ENCODE data around the gene CCDC18.
"Not testable (repeated sequence)": the region's sequence is repeated elsewhere in the genome, so short reads cannot be mapped to it uniquely, and the experiment has no call there.

CCDC18 gene

DNA sequence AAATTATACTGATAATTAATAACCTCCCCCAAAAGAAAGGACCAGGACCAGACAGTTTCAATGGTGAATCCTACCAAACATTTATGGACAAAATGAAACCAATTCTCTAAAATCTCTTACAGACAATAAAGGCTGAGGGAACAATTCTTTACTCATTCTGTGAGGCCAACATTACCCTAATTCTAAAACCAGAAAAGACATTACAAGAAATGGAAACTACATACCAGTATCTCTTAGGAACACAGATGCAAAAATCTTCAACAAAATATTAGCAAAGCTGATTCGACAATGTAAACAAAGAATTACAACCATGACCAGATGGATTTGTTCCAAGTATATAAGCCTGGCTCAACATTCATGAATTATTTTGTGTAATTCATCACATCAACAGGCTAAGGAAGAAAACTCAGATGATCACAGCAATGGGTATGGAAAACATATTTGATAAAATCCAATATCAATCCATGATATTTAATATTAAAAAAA, 8.9 kb upstream of the CCDC18 start:
- no peak for DNase-seq (ENCODE audit: extremely low read depth, low read depth)
- TF ChIP-seq CTCF (IDR thresholded peaks at IDR 0.05; ENCODE audit: low read depth, low read length, missing control alignments), result no peak
- no peak overlapping the region for H3K4me3 ChIP-seq (replicated peaks; ENCODE audit: low read depth, low read length)

- DNase-seq (ENCODE audit: extremely low read depth, low read depth), result no peak
- no peak overlapping the region for H3K4me3 ChIP-seq (replicated peaks; ENCODE audit: low read depth, low read length)
- no peak for TF ChIP-seq CTCF (IDR thresholded peaks at IDR 0.05; ENCODE audit: low read depth, low read length, missing control alignments)
Measured at GRCh38 chr1:93172778-93173177, 7.7 kb upstream of the CCDC18 start.

- not testable (repeated sequence) for H3K4me3 ChIP-seq (replicated peaks; ENCODE audit: low read depth, low read length); DNase-seq (ENCODE audit: extremely low read depth, low read depth)
Measured at GRCh38 chr1:93174638-93175037, 5.9 kb upstream of the CCDC18 start.

DNA sequence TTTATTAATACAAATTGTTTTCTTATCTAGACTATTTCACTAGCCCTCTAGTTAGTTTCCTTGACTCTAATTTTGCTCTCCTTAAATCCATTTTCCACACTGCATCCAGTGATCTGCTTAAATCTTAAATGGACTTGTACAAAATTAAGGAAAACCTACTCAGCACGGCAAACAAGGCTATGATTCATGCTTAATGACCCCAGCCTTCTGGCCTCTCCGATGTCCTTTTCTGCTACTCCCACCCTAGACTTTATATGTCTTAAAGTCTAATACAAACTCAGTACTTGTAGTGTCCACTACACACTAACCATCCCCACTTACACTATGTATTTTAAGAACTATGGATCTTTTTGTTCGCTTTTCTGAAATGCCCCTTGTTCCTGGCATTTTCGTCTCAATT, 2.5 kb upstream of the CCDC18 start:
- no peak for TF ChIP-seq CTCF (IDR thresholded peaks at IDR 0.05; ENCODE audit: low read depth, low read length, missing control alignments)
- no peak for DNase-seq (ENCODE audit: extremely low read depth, low read depth)
- peak overlapping the region; percentile 84 for H3K4me3 ChIP-seq (replicated peaks; ENCODE audit: low read depth, low read length)

- DNase-seq (ENCODE audit: extremely low read depth, low read depth), result no peak
- H3K4me3 ChIP-seq (replicated peaks; ENCODE audit: low read depth, low read length), result peak overlapping the region; percentile 84
- TF ChIP-seq CTCF (IDR thresholded peaks at IDR 0.05; ENCODE audit: low read depth, low read length, missing control alignments), result no peak
Measured at GRCh38 chr1:93178418-93178817, 2.1 kb upstream of the CCDC18 start.

DNA sequence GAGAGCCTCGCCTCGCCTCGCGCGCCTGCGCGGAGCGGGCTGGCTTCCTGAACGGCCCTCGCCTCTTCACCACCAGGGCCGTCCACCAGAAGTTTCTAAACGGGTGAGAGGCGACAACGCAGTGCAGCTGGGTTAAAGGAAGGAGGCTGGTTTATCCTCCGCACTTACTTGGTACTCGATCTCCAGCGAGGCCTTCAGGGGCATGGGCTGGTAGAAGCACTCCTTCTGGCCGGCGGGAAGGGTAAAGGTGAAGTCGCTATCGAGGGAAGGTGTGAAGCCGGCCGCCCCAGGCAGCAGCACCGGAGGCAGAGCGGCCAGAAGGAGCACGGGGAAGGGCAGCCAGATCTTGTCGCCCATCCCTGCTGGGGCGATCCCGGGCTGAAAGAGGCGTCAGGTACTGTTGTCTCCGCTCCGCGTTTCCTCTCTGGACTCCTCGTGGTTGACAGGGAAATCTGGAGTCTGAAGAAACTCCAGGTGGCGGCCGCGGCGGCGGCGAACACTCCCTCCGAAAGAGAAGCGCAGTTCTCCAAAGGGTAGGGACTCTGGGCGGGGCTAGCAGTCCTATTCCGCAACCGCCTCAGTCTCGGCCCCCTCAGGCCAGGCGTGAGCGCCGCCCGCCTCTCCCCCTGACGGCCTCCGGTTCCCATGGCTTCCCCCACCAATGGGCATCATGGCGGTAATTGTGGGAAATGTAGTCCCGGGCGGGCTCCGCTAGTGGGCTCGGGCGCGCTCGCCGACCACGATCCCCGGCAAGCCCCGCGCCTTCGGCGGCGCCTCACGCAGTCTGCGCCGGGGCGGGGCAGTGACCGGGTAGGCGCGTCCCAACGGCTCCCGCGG, 420 bp upstream of the CCDC18 start, which contains the start of gene TMED5:
TSS of gene TMED5 (minus strand) at position 528 of the 837 bp plus-strand sequence. CDS start at position 357, 171 bp downstream.
- peak within 1 kb of the TSS; percentile 84 for H3K4me3 ChIP-seq (replicated peaks; ENCODE audit: low read depth, low read length)

More for the DNA sequence above, 420 bp upstream of the CCDC18 start, which contains the start of gene TMED5:
- DNase-seq (ENCODE audit: extremely low read depth, low read depth), result peak; percentile 89
- TF ChIP-seq CTCF (IDR thresholded peaks at IDR 0.05; ENCODE audit: low read depth, low read length, missing control alignments), result no peak
